Measurements from ENCODE around the gene ZNF792. TPM values are rescaled to one million over a fixed set of nuclear protein-coding genes. Genes with fewer than 3 reads are reported as not detected.

The ZNF792 gene
- polyA plus RNA-seq, 2 of the 4 experiments (the other 2 are of a cell fraction): 2.0 to 3.7 TPM

DNA sequence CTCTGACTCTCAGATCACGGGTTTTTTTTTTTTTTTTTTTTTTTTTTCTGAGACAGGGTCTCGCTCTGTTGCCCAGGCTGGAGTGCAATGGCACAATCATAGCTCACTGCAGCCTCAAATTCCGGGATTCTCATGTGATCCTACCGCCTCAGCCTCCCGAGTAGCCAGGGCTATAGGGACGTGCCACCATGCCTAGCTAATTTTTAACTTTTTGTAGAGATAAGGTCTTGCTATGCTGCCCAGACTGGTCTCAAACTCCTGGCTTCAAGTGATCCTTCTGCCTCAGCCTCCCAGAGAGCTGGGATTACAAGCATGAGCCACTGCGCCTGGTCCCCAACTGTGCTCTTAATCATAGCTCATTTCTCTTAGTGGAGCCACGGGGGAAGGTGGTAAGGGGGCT, 31.5 kb upstream of the ZNF792 start:
- Histone ChIP-seq H3K27ac (peak overlapping the region; percentile 94 to 95), H3K9me3 (no peaks in the 10 kb centered on the region), H3K4me3 (0 out of 3 replicates have a peak overlapping the region, but pooled peaks have one; percentile 1), H3K4me1 (peaks cover 57% of the 10 kb centered on the region), H3K4me2 (peak overlapping the region; percentile 77)
- peak; percentile 99 for FAIRE-seq
- DNase-seq (ENCODE audit: low read depth in 1 of 2, low spot score in 1 of 2): peak in 1 of 2 experiments; percentile 72
- ATAC-seq: peak in 1 of 2 experiments; percentile 24; a peak in 3 of 6 replicates
- ChIA-PET CTCF (interaction anchor here (0.6 to 61.4 kb wide), 11 partner anchors 6 to 803 kb away, joined by 3 to 1860 read pairs (median 5); partner anchors contain the start of genes GRAMD1A, LGI4, SCN1B and ZNF792), POLR2A (interaction anchor here (2.8 kb wide), 1 partner anchor 11 kb away, joined by 33 read pairs; no protein-coding TSS in a partner anchor)
- 38% methylated on average over 8 of the region's 8 CpGs for WGBS (ENCODE audit: missing lambda C conversion rate)
- TF ChIP-seq GATA3 (IDR thresholded peaks at IDR 0.05; ENCODE audit: borderline replicate concordance) (0 out of 2 replicates have a peak, but pooled peaks have one; percentile 53), MYC (IDR thresholded peaks at IDR 0.05; ENCODE audit: borderline replicate concordance, low read length) (no peak), CBX2 (IDR thresholded peaks at IDR 0.05; ENCODE audit: borderline replicate concordance, low read depth) (no peak), ZSCAN20 (CRISPR knock-in tag; IDR thresholded peaks at IDR 0.05) (no peak), HOXA7 (CRISPR knock-in tag; IDR thresholded peaks at IDR 0.05) (no peak)
- TF ChIP-seq, protein P1, sequence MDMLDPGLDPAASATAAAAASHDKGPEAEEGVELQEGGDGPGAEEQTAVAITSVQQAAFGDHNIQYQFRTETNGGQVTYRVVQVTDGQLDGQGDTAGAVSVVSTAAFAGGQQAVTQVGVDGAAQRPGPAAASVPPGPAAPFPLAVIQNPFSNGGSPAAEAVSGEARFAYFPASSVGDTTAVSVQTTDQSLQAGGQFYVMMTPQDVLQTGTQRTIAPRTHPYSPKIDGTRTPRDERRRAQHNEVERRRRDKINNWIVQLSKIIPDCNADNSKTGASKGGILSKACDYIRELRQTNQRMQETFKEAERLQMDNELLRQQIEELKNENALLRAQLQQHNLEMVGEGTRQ (IDR thresholded peaks at IDR 0.05): 0 out of 2 replicates have a peak, but pooled peaks have one; percentile 2
- TF ChIP-seq, protein P2, sequence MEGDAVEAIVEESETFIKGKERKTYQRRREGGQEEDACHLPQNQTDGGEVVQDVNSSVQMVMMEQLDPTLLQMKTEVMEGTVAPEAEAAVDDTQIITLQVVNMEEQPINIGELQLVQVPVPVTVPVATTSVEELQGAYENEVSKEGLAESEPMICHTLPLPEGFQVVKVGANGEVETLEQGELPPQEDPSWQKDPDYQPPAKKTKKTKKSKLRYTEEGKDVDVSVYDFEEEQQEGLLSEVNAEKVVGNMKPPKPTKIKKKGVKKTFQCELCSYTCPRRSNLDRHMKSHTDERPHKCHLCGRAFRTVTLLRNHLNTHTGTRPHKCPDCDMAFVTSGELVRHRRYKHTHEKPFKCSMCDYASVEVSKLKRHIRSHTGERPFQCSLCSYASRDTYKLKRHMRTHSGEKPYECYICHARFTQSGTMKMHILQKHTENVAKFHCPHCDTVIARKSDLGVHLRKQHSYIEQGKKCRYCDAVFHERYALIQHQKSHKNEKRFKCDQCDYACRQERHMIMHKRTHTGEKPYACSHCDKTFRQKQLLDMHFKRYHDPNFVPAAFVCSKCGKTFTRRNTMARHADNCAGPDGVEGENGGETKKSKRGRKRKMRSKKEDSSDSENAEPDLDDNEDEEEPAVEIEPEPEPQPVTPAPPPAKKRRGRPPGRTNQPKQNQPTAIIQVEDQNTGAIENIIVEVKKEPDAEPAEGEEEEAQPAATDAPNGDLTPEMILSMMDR (IDR thresholded peaks at IDR 0.05): no peak
- TF ChIP-seq, protein P3, sequence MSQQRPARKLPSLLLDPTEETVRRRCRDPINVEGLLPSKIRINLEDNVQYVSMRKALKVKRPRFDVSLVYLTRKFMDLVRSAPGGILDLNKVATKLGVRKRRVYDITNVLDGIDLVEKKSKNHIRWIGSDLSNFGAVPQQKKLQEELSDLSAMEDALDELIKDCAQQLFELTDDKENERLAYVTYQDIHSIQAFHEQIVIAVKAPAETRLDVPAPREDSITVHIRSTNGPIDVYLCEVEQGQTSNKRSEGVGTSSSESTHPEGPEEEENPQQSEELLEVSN (IDR thresholded peaks at IDR 0.05; ENCODE audit: borderline replicate concordance, low read depth): 0 out of 2 replicates have a peak, but pooled peaks have one; percentile 42

DNA sequence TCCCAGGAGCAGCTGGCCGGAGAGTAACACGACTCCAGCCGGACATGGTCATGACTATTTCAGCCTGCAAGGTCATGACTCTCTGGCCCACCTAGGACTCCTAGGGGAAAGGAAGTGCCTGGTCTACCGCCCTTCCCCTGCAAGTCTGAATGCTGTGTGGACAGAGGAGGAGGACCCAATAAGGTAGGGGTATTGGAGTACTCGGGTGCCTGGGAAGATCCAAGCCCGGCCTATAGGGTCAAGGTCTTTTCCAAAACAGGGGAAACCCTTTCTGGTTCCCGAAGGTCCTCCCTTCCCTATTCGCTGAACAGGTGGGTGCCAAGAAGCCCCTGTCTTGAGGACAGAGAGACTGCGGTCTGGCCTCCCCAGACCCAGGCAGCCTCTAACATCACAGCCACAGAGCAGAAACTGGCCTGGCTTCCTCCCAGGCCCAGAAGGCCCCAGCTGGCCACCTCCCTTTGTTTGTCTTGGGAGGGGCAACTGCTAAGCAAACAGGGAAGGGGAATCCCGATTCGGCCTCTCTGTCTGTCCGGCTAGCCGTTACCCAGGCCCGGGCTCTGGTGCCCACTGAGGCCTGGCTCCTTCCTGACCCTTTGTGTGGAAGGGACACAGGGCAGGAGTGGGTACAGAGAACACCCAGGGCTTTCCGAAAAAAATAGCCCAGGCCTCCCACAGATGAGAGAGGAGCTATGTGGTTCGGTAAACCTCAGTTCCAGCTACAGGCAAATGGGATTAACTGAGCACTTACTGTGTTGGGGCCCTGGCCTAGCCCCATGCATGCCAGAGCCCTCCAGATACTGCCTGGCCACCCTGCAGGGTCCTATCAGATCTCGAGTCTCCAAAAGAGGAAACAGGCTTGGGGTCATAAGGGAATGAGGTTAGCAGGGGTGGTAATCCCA, 30.9 kb upstream of the ZNF792 start:
- 24% methylated on average over 17 of the region's 17 CpGs for WGBS (ENCODE audit: missing lambda C conversion rate)
- 0 out of 3 replicates have a peak overlapping the region, but pooled peaks have one; percentile 2 for H3K4me3 ChIP-seq
- peak; percentile 94 to 99 for DNase-seq (ENCODE audit: low read depth in 1 of 2, low spot score in 1 of 2)
- POLR2A ChIA-PET: interaction anchor here (2.8 kb wide), 1 partner anchor 12 kb away, joined by 33 read pairs; no protein-coding TSS in a partner anchor
- H3K27ac ChIP-seq: peak overlapping the region; percentile 94 to 95
- peak overlapping the region; percentile 77 for H3K4me2 ChIP-seq
- no peaks in the 10 kb centered on the region for H3K9me3 ChIP-seq
- H3K4me1 ChIP-seq: peaks cover 57% of the 10 kb centered on the region
- CTCF ChIA-PET: interaction anchor here (0.6 to 61.4 kb wide), 10 partner anchors 5 to 286 kb away, joined by 3 to 1860 read pairs (median 6); partner anchors contain the start of genes GRAMD1A, LGI4, SCN1B and ZNF792
- ATAC-seq: peak; percentile 67 to 83
- peak; percentile 98 for FAIRE-seq
- TF ChIP-seq, protein P4, sequence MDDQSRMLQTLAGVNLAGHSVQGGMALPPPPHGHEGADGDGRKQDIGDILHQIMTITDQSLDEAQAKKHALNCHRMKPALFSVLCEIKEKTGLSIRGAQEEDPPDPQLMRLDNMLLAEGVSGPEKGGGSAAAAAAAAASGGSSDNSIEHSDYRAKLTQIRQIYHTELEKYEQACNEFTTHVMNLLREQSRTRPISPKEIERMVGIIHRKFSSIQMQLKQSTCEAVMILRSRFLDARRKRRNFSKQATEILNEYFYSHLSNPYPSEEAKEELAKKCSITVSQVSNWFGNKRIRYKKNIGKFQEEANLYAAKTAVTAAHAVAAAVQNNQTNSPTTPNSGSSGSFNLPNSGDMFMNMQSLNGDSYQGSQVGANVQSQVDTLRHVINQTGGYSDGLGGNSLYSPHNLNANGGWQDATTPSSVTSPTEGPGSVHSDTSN (IDR thresholded peaks at IDR 0.05): peak; percentile 77; the same call in 1 of the 2 replicates
- TF ChIP-seq ESRRA (IDR thresholded peaks at IDR 0.05; ENCODE audit: borderline replicate concordance, low read length) (no peak), HOXB13 (CRISPR knock-in tag; IDR thresholded peaks at IDR 0.05; ENCODE audit: low read depth) (no peak; the same call in 1 of the 2 replicates), NR3C1 (IDR thresholded peaks at IDR 0.05) (no peak), FOXS1 (CRISPR knock-in tag; IDR thresholded peaks at IDR 0.05) (peak; percentile 16; the same call in 1 of the 2 replicates), SMC3 (IDR thresholded peaks at IDR 0.05) (peak; percentile 38; the same call in 2 of the 3 replicates), POLR2A (IDR thresholded peaks at IDR 0.05; ENCODE audit: low read length) (peak; percentile 56), RAD21 (conservative IDR thresholded peaks at IDR 0.05 in 1 of 2, IDR thresholded peaks at IDR 0.05 in 1 of 2) (peak; percentile 27 to 32; a peak in 3 of 5 replicates), RNF2 (IDR thresholded peaks at IDR 0.05; ENCODE audit: borderline replicate concordance, low read depth) (no peak), CEBPB (IDR thresholded peaks at IDR 0.05) (0 out of 4 replicates have a peak, but pooled peaks of 1 of the 2 experiments have one; percentile 34), MAFK (IDR thresholded peaks at IDR 0.05; ENCODE audit: partially characterized antibody) (no peak), ZNF302 (CRISPR knock-in tag; IDR thresholded peaks at IDR 0.05) (no peak), PHF8 (IDR thresholded peaks at IDR 0.05; ENCODE audit: borderline replicate concordance, low read depth) (no peak), RCOR1 (IDR thresholded peaks at IDR 0.05; ENCODE audit: low read depth, low read length) (0 out of 2 replicates have a peak, but pooled peaks have one; percentile 29)
- TF ChIP-seq, protein P5, sequence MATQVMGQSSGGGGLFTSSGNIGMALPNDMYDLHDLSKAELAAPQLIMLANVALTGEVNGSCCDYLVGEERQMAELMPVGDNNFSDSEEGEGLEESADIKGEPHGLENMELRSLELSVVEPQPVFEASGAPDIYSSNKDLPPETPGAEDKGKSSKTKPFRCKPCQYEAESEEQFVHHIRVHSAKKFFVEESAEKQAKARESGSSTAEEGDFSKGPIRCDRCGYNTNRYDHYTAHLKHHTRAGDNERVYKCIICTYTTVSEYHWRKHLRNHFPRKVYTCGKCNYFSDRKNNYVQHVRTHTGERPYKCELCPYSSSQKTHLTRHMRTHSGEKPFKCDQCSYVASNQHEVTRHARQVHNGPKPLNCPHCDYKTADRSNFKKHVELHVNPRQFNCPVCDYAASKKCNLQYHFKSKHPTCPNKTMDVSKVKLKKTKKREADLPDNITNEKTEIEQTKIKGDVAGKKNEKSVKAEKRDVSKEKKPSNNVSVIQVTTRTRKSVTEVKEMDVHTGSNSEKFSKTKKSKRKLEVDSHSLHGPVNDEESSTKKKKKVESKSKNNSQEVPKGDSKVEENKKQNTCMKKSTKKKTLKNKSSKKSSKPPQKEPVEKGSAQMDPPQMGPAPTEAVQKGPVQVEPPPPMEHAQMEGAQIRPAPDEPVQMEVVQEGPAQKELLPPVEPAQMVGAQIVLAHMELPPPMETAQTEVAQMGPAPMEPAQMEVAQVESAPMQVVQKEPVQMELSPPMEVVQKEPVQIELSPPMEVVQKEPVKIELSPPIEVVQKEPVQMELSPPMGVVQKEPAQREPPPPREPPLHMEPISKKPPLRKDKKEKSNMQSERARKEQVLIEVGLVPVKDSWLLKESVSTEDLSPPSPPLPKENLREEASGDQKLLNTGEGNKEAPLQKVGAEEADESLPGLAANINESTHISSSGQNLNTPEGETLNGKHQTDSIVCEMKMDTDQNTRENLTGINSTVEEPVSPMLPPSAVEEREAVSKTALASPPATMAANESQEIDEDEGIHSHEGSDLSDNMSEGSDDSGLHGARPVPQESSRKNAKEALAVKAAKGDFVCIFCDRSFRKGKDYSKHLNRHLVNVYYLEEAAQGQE (IDR thresholded peaks at IDR 0.05): no peak
- TF ChIP-seq, protein P6, sequence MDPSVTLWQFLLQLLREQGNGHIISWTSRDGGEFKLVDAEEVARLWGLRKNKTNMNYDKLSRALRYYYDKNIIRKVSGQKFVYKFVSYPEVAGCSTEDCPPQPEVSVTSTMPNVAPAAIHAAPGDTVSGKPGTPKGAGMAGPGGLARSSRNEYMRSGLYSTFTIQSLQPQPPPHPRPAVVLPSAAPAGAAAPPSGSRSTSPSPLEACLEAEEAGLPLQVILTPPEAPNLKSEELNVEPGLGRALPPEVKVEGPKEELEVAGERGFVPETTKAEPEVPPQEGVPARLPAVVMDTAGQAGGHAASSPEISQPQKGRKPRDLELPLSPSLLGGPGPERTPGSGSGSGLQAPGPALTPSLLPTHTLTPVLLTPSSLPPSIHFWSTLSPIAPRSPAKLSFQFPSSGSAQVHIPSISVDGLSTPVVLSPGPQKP (IDR thresholded peaks at IDR 0.05; ENCODE audit: low read depth, low read length): no peak
